Ramos (cell line): ENCODE data around the gene NPIPB12.
"Not testable (repeated sequence)": the region's sequence is repeated elsewhere in the genome, so short reads cannot be mapped to it uniquely, and the experiment has no call there.

Experiments used
- in situ Hi-C: fragments of 300-500 bp; cut with MboI; formaldehyde crosslinking; loops from one replicate; pipeline ENCODE4 v1.14.3; 2022; ENCODE audit warnings: low sequenced_read_pairs; ENCODE audit not compliant: unreplicated experiment

NPIPB12 gene

DNA sequence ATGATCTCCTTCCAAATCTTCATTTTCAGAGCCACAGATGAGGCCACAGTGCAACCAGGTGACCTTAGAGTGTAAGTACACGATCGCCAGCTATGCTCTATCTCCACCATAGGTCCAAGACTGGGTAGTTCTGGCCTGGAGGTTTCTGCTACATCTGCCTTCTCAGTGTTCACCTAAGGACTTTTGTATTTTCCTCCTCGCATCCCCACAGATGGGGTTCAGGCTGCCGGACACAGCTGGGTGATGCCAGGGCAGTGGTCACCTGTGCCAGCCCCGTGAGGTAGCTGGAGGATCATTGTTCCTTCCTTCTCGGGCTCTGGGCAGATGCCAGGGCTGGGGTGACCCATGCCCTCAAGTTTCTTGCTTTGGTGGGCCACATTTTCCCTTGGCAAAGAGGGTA lies at the start of gene NPIPB12:
Gene NPIPB12, minus strand, starts transcription at position 101 of the 400 bp plus-strand sequence.
- in situ Hi-C loops, result not testable (repeated sequence)

DNA sequence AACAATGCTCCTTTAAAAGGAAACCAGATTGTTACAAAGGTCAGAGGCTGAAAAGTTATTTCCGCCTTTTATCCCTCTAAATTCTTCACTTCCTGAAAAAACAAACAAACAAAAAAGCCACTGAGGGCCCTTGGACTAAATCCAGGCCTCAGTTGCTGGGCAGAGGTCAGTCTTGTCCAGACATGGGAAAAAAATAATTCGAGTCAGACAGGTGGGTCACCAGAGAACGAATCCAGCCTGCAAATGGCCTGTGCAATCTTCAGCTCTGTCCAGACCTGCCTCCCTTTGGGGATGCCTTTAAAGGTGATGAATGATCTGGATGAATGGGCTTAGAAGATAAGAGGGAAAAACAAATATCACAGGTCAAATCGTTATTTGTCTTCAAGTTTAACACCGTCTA lies 15.3 kb upstream of the NPIPB12 start:
- in situ Hi-C loops, result not testable (repeated sequence)

DNA sequence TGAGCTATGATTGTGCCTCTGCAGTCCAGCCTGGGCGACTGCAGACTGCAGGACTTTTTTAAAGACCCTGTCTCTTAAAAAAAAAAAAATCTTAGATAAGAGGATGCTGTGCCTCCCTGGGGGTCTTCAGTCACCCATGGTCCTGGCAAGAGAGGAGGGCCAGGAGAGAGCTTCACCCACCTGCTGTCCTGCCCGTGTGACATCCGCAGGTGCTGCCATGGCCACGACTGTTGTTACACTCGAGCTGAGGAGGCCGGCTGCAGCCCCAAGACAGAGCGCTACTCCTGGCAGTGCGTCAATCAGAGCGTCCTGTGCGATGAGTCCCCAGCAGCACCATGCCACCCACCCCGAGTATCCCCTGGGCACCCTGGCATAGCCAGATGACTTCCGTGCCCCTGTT lies 23.9 kb downstream of the NPIPB12 start:
- in situ Hi-C loops, result not testable (repeated sequence)

DNA sequence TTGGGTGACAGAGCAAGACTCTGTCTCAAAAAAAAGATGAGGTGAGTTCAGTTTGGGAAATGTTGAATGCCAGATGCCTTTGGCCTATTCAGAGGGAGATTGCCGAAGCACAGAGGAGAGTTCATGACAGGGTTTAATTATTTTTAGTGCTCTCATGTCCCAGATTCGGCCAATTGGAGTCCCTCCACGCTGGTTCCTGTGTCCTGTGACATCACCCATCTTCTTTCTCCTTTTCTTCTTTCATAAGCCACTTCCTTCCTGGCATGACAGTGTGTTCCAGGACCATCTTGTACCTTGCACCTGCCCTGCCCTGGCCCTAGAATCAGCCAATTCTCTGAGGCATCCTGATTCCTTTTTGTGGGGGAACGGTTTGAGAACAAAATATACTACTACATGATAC lies 34.1 kb downstream of the NPIPB12 start:
- in situ Hi-C loops, result not testable (repeated sequence)

DNA sequence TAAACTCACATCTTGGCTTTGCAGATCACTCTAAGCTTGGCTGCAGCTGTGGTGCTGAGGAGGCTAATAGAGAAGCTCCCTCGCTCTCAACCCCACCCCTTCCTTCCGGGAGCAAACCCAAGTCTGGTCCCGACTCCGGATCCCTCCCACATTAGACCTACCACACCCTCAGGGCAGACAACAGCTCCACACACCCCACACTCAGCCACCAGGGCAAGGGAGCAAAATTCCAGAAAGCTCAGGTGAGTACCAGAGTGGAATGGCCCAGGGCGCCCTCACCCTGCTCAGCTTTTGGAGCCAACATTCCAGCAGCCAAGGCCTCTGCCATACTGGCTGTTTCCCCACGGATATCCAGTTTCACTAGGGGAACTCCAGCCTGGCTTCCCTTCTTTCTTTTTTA lies 36.5 kb downstream of the NPIPB12 start:
- in situ Hi-C loops, result not testable (repeated sequence)

DNA sequence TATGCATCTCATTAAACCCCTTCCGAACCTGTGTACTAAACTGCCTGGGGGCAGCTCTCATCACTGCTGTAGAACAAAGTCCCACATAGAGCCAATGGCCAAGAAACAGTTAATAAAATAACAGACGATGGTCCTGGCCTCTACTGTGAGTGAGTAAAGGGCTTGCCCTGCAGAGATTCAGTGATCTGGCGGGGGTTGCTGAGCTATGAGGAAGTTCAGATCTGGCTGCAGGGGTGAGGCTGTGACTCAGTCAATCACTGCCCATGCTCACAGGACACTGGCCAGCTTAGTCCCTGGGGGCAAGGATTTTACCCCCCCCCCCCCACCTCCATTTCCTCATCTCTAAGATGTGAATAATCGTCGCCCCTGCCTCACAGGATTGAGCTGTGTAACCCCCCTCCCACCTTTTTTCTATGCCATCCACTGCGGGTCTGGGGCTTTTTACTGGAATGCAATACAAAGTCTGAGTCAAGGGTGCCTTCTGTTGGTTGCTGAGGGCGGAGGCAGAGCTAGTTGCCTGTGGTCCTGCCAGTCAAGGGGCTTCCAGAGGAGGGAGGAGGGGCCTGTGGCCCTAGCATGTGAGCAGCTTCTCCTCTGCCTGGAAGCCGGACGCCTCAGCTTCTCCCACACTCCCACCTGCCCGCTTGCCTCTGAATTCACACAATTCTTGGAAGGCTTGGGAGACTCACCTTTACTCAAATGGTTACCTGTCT lies 38.4 kb downstream of the NPIPB12 start:
- in situ Hi-C loops, result not testable (repeated sequence)

DNA sequence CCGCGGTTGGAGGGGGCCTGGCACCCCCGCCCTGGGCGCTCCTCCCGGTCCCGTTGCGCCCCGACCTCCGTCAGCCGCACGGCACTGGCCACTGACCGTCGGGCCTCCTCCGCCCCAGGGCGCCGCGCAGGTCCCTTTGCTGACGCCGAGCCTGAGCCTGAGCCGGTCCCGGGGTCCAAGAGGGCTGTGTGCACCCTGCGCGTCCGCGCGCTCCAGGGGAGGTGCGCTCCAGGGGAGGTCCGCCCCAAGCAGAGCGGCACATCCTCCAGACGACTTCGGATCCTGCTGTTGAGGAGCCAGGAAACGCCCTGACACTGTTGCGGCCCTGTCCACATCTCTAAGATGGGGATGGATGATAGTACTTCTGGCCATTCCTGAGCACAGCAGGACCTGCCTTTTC lies 39.3 kb downstream of the NPIPB12 start:
- in situ Hi-C loops, result not testable (repeated sequence)

DNA sequence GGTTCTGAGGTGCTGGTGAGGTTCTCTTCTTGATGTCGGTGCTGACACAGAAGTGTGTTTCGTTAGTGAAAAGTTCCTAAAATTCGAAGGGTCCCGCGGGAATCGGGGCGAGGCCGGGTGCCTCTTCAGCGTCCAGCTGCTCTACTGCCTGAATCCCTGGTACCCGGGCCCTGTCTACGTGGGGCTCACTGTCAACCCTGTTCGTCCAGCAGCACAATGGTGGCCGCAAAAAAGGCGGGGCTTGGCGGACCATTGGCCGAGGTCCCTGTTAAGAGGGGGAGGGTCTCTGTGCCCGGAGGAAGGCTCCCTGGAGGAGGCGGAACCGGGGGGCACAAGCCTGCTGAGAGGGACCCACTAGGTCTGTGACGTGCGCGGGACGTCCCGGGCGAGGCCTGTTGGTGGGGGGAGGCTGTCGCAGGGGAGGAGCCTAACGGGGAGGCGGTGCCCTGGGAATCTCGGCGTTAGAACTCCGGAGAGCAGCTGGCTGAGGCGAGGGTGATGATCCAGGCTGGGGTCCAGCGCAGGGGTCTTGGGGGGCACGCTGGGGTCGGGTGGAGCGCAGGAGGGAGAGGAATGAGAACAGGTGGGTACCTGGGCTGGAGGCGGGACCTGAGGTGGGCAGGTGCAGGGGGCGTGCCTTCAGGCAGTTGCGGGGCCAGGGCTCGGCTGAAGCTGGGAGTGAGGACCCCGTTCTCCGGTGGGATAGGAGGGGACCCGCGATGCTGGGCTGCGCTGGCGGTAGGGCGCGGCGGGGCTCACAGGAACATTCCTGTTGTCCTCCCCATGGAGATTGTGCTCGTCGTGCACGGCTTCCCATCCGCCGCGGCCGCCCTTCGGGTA lies 40.0 kb downstream of the NPIPB12 start:
- in situ Hi-C loops, result not testable (repeated sequence)

DNA sequence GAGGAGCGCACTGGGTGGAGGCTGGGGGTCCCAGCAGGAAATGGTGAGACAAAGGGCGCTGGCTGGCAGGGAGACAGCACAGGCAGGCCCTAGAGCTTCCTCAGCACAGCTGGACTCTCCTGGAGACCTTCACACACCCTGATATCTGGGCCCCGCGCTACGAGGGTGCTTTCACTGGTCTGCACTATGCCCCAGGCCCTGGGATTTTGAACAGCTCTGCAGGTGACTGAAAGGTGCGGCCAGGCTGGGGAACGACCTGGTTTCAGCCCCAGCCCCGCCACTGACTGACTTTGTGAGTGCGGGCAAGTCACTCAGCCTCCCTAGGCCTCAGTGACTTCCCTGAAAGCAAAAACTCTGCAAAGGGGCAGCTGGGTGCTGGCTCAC lies 45.6 kb downstream of the NPIPB12 start:
- in situ Hi-C loops, result not testable (repeated sequence)

DNA sequence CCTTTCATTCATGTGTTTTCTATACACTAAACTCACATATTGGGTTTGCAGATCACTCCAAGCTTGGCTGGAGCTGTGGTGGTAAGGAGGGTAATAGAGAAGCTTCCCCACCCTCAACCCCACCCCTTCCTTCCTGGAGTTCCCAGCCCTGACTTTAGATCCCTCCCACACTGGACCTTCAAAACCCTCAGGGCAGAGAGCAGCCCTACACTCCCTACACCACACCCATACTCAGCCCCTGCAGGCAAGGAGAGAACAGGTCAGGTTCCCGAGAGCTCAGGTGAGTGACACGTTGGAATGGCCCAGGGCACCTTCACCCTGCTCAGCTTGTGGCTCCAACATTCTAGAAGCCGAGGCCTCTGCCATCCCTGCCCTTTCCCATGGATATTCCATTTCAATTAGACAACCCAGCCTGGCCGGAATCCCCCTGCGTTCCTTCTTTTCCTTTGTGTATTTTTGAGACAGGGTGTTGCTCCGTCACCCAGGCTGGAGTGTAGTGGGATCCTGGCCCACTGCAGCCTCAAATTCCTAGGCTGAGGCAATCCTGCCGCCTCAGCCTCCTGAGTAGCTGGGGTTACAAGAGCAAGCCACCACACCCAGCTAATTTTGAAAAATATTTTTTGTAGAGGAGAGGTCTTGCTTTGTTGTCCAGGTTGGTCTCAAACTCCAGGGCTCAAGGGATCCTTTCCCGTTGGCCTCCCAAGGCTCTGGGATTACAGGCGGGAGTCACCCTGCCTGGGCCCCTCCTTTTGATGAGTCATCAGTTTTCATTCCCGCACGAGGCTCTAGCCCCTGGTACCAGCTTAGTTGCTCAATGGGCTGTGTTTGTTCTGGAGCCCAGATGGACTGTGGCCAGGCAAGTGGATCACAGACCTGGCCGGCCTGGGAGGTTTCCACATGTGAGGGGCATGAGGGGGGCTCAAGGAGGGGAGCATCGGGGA lies 46.2 kb downstream of the NPIPB12 start, which contains the start of gene SULT1A4:
Gene SULT1A4, plus strand, starts transcription at position 208 of the 941 bp plus-strand sequence. CDS start 1,473 bp downstream, outside the sequence.
- in situ Hi-C loops, result not testable (repeated sequence)

DNA sequence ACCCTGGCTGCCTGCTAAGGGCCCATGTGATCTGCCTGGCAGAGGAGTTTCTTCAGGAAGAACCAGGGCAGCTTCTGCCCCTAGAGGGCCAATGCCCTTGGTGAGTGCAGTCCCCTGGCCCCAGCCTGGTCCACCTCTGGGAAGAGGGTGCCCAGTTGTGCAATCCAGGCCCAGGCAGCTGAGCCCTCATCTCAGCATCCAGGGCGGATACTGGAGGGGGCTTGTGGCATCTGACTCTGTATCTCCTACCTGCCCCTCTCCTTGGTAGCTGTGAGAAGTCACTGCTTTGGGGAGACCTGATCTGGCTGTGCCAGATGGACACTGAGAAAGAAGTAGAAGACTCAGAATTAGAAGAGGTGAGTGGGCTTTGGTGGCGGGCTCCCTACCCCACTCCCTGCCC lies 48.5 kb downstream of the NPIPB12 start:
- in situ Hi-C loops, result not testable (repeated sequence)

DNA sequence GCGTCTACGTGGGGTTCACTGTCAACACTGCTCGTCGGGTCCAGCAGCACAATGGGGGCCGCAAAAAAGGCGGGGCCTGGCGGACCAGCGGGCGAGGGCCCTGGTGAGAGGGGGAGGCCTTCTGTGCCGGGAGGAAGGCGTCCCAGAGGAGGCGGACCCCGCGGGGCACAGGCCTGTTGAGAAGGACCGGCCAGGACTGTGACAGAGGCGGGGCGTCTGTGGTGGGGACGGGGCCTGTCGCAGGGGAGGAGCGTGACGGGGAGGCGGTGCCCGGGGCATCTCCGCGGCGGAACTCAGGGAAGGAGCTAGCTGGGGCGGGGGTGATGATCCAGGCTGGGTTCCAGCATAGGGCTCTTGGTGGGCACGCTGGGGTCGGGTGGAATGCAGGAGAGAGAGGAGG lies 51.4 kb downstream of the NPIPB12 start:
- in situ Hi-C loops, result not testable (repeated sequence)

DNA sequence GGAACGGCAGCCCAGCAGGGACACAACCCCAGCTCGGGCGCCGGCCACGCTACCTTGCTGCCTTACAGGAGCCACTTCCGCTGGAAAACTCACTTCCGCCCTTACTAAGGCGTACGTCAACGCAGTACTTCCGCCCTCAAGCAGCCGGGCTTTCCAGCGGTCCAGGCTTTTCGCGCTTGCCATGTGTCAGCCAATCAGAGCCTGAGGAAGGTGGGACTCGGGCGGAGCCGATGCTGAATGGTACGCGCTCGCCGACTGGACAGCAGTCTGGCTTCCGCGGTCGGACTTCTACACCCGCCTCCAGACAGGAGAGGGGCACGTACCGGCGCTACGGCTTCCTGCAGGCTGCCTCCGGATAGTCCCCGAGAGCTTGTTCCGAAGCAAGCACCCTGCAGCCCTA lies 51.9 kb downstream of the NPIPB12 start, which contains the start of the genes BOLA2 and SLX1B:
Gene BOLA2, minus strand, starts transcription at position 83 of the 400 bp plus-strand sequence. CDS start 98 bp downstream, outside the sequence.
Gene SLX1B, plus strand, starts transcription at position 265 of the 400 bp plus-strand sequence.
- in situ Hi-C loops, result not testable (repeated sequence)

DNA sequence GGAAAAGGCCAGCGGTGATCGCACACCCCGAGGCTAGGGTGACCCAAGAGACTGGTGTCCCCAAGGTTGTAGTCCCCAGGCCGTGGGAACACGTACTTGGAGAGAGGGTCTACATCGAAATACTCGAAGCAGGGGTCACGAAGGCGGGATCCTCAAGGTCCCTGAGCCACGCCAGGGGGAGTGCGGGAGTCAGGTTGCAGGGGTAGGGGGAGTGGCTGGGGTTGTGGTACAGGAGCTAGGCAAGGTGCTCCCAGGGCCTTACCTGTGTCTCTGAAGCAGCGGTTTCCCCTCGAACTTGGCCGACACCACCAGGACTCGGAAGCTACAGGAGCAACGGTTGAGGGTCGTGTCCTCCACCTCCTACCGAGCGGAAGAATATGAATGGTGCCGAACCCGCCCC lies 52.5 kb downstream of the NPIPB12 start:
- in situ Hi-C loops, result not testable (repeated sequence)
